Left renal cortex interstitium (tissue), 4 donors: ENCODE data around the gene PROCA1. TPM values are rescaled to one million over a fixed set of nuclear protein-coding genes. Genes with fewer than 3 reads are reported as not detected.
A peak's percentile ranks its signal among the peaks of the same experiment; 100 is the strongest.

Source experiments
- DNase-seq, 4 donors: peaks; one replicate each; pipeline ENCODE4 v3.0.0-alpha.2; 2013; ENCODE audit warnings: low read depth in 4 of 4, low spot score in 2 of 4, missing footprints in 1 of 4
- polyA plus RNA-seq, 4 donors: library from polyadenylated mRNA; unstranded; fragments of 120-200 nt; gene quantifications; one replicate each; pipeline ENCODE4 v1.2.1, GENCODE V29; 2013; ENCODE audit not compliant: insufficient read length in 4 of 4

The PROCA1 gene
- 10 to 100 TPM in 1 of 4 donors, 1 to 10 TPM in 3; 4.3 to 12.9 (median 7.9) TPM for polyA plus RNA-seq

- DNase-seq = peak in 1 of 4 donors; percentile 48
Measured at GRCh38 chr17:28711723-28712031, at the start of gene PROCA1. PROCA1 (minus strand) TSS chr17:28711888; CDS start chr17:28711660, 228 bp downstream.

DNA sequence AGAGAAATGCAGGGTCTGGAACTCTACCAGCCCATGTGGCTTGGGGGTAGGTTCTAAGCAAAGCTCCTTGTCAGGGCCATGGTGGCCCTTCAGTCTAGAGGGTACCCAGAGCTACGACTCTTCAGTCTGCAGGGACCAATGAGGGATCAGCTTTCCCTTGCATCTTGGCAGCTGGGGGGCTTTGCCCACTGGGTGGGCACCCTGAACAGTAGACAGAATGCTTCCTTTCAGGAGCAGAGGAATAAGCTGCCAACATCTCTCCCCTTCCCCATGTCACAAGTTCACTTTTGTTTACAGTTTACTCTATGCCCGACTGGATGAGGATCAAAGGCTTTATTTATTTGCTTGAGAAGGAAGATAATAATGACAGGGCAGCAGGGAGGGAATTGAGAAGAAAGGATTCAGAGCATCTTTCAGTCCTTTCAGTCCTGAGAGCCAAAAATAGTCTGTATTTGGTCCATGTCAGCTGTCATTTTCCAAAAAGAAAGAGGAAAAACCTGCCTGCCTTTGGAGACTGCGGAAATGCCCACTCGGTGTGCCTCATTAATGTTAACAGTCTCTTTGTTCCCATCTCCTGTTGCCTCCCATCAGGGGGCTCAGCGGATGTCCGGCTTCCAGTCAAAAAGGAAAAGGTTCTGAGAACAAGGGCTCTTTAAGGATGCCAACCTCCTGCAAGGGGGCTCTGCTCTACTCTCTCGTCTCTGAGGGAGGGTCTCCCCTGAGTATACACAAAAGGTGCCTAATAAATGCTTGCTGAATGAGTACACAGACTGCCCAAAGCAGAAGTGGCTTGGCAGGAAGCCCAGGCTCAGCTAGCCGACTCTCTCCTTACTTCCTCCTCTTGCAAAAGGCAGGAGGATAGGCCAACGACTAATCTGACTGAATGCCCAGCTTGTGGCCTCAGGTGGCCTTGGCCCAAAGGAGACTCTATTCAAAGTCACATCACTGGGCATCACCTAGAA lies 49.2 kb upstream of the PROCA1 start:
- DNase-seq = no peak

- DNase-seq = no peak
Measured at GRCh38 chr17:28759256-28759865, 47.7 kb upstream of the PROCA1 start.

- no peak for DNase-seq
Measured at GRCh38 chr17:28758411-28759121, 46.9 kb upstream of the PROCA1 start.

DNA sequence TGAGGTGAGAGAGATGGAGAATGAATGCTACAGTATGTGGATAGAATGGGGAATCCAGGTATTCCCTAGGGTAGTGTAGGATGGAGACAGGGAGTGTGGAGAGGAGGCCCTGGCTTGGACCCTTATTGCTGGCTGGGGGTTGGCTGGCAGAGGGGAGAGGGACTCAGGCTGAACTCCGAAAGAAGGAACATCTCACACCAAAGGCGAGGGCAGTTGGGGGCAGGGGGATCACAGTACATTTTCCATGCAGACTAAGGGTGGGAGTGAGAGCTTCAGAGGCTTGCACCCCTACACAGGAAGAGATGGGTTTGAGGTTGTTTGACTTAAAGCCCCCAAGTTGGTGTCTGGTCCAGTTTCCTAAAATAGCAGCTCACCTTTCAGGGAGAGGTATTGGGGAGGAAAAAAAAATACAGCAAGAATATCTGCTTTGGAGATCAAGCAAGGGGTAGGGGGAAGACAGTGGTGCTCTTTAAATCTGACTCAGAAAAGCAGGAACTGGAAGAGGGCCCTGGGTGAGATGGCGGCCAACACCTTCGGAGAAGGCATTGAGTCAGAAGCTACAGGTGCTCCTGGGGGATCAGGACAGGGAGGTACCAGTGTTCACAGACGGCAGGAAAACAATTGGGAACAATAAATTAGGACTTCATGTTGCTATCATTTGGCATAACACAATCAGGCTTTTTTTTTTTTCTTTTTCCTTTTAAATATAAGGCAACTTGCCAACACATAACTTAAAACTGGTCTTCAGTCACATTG lies 44.5 kb upstream of the PROCA1 start:
- no peak for DNase-seq

- no peak for DNase-seq
Measured at GRCh38 chr17:28755486-28755885, 43.8 kb upstream of the PROCA1 start.

- no peak for DNase-seq
Measured at GRCh38 chr17:28751600-28752366, 40.1 kb upstream of the PROCA1 start.

DNA sequence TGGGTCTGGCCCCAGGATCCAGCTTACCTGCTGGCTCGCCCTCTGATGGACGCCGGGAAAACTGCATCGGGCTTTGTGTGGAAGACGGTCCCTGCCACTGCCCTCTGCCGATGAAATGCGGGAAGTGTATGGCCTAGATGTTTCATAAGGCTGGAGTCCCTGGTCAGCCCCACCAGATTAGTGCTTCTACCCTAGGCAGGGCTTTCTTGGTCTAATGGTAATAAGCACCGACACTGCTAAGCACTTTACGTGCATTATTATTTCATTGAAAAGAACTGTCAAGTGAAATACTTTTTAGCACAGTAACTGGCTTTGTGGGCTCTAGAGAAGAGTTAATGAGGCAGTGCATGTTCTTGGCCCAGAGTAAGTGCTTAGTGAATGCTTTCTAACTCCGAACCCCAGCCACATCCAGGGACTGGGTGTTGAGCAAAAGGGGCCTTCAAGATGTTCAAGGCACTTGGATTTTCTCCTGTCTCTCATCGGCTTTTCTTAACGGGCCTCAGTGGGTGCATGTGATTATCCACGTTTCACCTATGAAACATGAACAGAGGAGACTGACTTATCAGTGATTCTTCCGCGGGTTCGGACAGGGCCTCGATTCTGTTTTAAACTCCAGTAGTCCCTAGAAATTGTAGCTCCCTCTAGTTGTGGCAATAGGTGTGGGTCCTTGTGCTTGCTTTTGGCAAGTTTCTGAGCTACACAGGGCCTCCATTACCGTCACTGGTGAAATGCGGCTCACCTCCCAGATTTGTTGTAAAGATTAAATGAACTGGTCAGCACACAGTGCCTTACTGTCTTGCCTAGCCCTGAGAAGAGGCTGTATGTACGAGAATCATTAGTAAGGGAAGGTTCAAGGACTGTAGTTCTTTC lies 38.7 kb upstream of the PROCA1 start:
- DNase-seq = peak in 3 of 4 donors; percentile 63 to 89 (median 78)

DNA sequence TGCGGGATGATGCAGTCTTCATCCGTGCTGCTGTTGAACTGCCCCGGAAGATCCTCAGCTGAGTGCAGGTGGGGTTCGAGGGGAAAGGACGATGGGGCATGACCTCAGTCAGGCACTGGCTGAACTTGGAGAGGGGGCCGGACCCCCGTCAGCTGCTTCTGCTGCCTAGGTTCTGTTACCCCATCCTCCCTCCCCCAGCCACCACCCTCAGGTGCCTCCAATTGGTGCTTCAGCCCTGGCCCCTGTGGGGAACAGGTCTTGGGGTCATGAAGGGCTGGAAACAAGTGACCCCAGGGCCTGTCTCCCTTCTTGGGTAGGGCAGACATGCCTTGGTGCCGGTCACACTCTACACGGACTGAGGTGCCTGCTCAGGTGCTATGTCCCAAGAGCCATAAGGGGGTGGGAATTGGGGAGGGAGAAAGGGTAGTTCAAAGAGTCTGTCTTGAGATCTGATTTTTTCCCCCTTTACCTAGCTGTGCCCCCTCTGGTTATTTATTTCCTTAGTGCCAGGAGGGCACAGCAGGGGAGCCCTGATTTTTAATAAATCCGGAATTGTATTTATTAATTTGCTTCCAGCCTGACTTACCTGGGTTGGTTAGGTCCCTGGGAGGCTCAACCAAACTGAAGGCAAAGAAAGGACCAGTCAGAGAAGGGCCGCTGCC lies 38.0 kb upstream of the PROCA1 start:
- no peak for DNase-seq

GRCh38 chr17:28748852-28749515 lies 37.3 kb upstream of the PROCA1 start:
- no peak for DNase-seq

DNA sequence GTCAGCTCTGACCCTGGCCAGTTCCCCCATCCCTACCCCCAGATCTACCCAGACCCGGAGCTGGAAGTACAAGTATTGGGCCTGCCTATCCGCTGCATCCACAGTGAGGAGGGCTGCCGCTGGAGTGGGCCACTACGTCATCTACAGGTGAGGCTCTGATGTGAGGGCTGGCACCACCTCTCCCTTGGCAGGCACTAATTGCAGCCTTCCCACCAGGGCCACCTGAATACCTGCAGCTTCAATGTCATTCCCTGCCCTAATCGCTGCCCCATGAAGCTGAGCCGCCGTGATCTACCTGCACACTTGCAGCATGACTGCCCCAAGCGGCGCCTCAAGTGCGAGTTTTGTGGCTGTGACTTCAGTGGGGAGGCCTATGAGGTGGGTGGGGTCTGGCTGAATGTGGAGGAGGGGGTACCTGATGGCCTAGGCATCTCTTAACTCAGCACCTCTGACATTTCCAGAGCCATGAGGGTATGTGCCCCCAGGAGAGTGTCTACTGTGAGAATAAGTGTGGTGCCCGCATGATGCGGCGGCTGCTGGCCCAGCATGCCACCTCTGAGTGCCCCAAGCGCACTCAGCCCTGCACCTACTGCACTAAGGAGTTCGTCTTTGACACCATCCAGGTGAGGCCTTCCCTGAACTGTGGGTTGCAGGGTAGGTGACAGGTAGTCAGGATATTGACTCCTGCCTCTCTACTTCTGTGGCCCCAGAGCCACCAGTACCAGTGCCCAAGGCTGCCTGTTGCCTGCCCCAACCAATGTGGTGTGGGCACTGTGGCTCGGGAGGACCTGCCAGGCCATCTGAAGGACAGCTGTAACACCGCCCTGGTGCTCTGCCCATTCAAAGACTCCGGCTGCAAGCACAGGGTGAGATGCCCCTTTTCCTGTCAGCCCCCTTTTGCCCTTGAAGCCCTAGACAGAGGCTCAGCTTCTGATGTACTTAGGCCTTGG lies 36.4 kb upstream of the PROCA1 start:
- no peak for DNase-seq

GRCh38 chr17:28747051-28747691 lies 35.5 kb upstream of the PROCA1 start:
- DNase-seq = no peak

GRCh38 chr17:28746611-28747050 lies 34.9 kb upstream of the PROCA1 start:
- no peak for DNase-seq

DNA sequence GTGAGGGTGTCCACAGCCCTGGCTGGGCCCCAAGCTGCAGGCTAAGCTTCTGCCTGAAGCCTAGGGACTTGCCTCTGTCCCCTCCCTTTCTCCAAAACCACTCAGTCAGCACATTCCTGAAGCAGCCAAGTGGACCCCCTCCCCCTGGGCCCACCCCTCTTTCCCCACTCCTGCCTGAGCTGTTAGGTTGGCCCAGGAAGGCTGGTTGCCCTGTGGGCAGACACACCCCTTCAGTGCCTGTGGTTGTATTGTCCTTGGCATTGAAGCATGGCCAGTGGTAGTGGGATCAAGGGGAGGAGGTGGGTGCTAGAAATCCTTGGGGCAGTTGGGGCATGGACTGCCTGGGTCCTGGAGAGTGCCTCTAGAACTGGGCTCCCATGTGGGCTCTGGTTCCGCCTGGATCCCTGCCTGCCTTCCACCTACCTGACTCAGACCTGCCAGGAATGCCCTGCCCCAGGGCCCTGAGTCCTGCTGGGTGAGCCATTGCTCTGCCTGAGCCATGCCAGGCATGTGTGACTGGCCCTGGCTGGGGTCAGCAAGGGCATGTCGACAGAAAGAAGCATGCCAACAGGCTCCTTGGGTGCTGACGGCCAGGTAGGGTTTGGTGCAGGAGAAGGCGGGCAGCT lies 34.2 kb upstream of the PROCA1 start:
- DNase-seq = peak in 3 of 4 donors; percentile 57 to 69 (median 66)

- peak in 3 of 4 donors; percentile 66 to 69 (median 68) for DNase-seq
Measured at GRCh38 chr17:28744972-28745785, 33.5 kb upstream of the PROCA1 start.
